HG03064 (cell line): ENCODE measurements around the gene TPH1.

Source experiments
- ATAC-seq: cut with Tn5 transposase; IDR thresholded peaks from one replicate; pipeline ENCODE4 v1.9.1; 2021; ENCODE audit warnings: low read depth; ENCODE audit not compliant: unreplicated experiment

The TPH1 gene

GRCh38 chr11:18046116-18046777 lies at the start of gene TPH1:
Gene TPH1, minus strand, starts transcription at chr11:18046269. Its CDS starts 5,507 bp downstream, at chr11:18040762.
- no peak for ATAC-seq

- ATAC-seq = no peak
These were observed 47.9 kb upstream of the TPH1 start for GRCh38 chr11:18093959-18094358.

- no peak for ATAC-seq
These were observed 45.7 kb upstream of the TPH1 start for GRCh38 chr11:18091731-18092130.

GRCh38 chr11:18088966-18089365 lies 42.9 kb upstream of the TPH1 start:
- ATAC-seq = no peak

GRCh38 chr11:18088366-18088765 lies 42.3 kb upstream of the TPH1 start:
- ATAC-seq = no peak

GRCh38 chr11:18081551-18081950 lies 35.5 kb upstream of the TPH1 start:
- ATAC-seq = no peak

DNA sequence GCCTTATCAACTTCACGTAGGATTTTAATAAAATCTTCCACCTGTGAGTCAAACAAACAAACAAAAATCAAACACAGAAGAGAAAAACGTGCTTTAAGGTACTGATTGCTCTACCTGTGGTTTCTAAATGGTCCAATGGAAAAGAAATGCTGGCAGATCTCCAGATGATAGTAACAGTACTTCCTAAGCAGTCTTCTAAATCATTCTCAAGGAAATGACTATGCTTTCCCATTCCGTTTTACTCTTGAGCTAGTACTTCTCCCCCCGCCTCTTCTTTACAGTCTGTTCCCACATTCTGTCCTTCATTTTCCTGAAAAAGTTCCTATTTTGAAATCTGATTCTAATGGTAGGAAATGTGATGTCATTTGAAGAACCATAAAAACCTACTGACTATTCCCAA lies 34.4 kb upstream of the TPH1 start:
- no peak for ATAC-seq

- no peak for ATAC-seq
These were observed 32.8 kb upstream of the TPH1 start for GRCh38 chr11:18078909-18079308.

GRCh38 chr11:18075444-18075843 lies 29.4 kb upstream of the TPH1 start:
- no peak for ATAC-seq

GRCh38 chr11:18071098-18071705 lies 25.1 kb upstream of the TPH1 start:
- ATAC-seq = no peak

GRCh38 chr11:18067372-18067771 lies 21.3 kb upstream of the TPH1 start:
- no peak for ATAC-seq

DNA sequence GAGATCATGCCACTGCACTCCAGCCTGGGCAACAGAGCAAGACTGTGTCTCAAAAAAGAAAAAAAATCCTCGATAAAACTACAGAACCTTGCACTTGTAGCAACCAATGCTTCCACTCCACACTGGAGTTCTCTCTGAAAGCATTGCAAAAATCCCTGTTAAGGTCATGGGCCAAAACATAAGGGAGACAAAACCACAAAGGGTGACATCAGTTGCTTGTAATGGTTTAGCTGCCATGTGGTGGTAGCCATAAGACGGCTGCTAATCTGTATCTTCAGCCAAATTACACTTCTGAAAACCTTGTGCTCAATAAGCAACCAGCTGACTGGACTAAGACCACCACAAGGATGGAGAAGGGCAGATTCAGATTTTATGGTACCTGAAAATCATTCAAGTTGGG lies 20.6 kb upstream of the TPH1 start:
- no peak for ATAC-seq

DNA sequence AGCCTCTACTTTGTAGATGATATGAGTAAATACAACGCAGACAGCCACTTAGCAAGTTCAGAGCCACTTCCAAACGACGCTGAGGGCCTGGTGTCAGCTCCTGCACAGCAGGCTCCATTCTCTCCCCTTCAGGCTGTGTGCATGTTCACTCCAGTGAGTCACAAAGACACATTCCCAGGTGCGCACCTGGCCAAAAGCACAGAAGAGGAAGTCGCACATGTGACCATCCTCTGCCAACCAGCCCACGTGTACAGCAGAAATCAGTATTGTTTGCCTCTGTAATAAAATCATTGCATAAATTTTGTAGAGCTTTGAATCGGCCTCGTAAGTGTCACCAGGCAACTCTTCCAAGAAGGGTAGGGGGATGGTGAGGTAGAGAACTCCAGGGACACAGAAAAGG lies 19.5 kb upstream of the TPH1 start:
- ATAC-seq = no peak

GRCh38 chr11:18064450-18065054 lies 18.5 kb upstream of the TPH1 start:
- ATAC-seq = no peak

GRCh38 chr11:18063862-18064434 lies 17.9 kb upstream of the TPH1 start:
- ATAC-seq = no peak

GRCh38 chr11:18063125-18063524 lies 17.1 kb upstream of the TPH1 start:
- no peak for ATAC-seq

GRCh38 chr11:18061351-18061750 lies 15.3 kb upstream of the TPH1 start:
- ATAC-seq = no peak

GRCh38 chr11:18056561-18057181 lies 10.6 kb upstream of the TPH1 start:
- no peak for ATAC-seq

GRCh38 chr11:18054511-18055103 lies 8.5 kb upstream of the TPH1 start:
- no peak for ATAC-seq

DNA sequence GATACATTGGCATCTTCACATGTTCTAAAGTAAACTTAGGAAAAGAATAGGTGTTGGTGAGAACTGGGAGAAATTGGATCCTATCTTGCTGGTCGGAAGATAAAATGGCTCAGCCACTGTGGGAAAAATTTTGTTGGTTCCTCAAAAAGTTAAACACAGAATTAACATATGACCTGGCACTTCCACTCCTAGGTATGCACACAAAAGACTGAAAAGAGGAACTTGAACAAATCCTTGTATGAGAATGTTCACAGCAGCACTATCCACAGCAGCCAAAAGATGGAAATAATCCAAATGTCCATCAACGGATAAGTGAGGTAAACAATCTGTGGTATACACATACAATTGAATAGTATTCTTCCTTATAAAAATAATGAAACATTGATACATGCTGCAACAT lies 4.8 kb upstream of the TPH1 start:
- no peak for ATAC-seq

DNA sequence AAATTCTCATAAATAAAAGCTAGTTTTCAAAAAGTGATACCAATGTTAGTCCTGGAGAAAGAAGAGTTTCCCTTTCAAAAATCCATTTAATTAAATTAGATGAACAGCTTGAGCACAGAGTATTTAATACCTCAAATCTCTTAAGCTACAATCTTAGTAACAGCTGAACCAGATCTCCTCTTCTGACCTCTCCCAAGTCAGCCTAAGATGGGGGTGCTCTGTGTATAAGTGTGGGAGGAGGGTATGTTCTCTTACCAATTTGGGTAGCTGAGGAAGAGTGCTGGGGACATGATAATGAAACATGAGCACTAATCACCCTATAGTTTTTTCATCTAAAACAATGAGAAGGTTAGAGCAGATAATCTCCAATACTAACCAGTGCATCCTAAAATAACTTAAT lies 9.6 kb downstream of the TPH1 start:
- no peak for ATAC-seq
